Thyroid gland (tissue), 4 donors: ENCODE measurements around the gene POLR3E. TPM values are rescaled to one million over a fixed set of nuclear protein-coding genes. Genes with fewer than 3 reads are reported as not detected.

Experiments
- DNase-seq, 2 donors: peaks; one replicate each; pipeline ENCODE4 v3.0.0-alpha.2; 2019
- H3K27ac ChIP-seq, 3 donors: fragments of 200-600 bp; sonication (generic); 1 replicate in 2 of 3; 2 replicates in 1 of 3; pipeline ENCODE4 v1.5.1; 2016 to 2019; ENCODE audit warnings: mild to moderate bottlenecking in 1 of 3, moderate library complexity in 1 of 3
- H3K27me3 ChIP-seq: fragments of 200-600 bp; sonication (generic); one replicate; pipeline ENCODE4 v1.5.1; 2019
- H3K36me3 ChIP-seq, 2 donors: fragments of 200-600 bp; sonication (generic); one replicate each; pipeline ENCODE4 v1.5.1; 2016 to 2019
- H3K4me1 ChIP-seq, 2 donors: fragments of 200-600 bp; sonication (generic); one replicate each; pipeline ENCODE4 v1.5.1; 2017 to 2019
- H3K4me3 ChIP-seq, 3 donors: fragments of 200-600 bp; sonication (generic); replicated peaks in 1 of 3; 1 replicate in 2 of 3; 2 replicates in 1 of 3; pipeline ENCODE4 v1.5.1; 2016; ENCODE audit warnings: mild to moderate bottlenecking in 1 of 3
- H3K9me3 ChIP-seq: fragments of 200-600 bp; sonication (generic); one replicate; pipeline ENCODE4 v1.5.1; 2017
- CTCF ChIP-seq, 6 experiments: fragments of 200-600 bp in 3 of 6; fragments of 450-650 bp in 3 of 6; sonication (generic) in 3 of 6; IDR thresholded peaks; one replicate each; pipeline ENCODE4 v1.5.1; 2016 to 2019; ENCODE audit warnings: antibody characterized with exemption in 6 of 6, mild to moderate bottlenecking in 2 of 6, inconsistent platforms in 1 of 6, moderate library complexity in 1 of 6
- POLR2A ChIP-seq, 2 donors: fragments of 450-650 bp; IDR thresholded peaks; one replicate each; pipeline ENCODE4 v1.6.1; 2017; ENCODE audit warnings: antibody characterized with exemption in 2 of 2, mild to moderate bottlenecking in 2 of 2, moderate library complexity in 1 of 2
- WGBS, 2 donors: methylation state at CpG; one replicate each; pipeline ENCODE4 v1.1.5; 2017; 5-methylcytosine and 5-hydroxymethylcytosine counted together
- intact Hi-C: fragments of 100-400 bp; cut with DNase I; formaldehyde crosslinking; loops from one replicate; pipeline ENCODE4 v1.15.1; 2023
- total RNA-seq, 4 donors: library from RNA; depleted of rRNA; stranded (reverse); fragments of >200 nt; gene quantifications; one replicate each; pipeline ENCODE4 v1.2.3, GENCODE V29; 2016

The POLR3E gene
- total RNA-seq, 4 donors from 2014 or later, result 66.7 to 115 (median 82.8) TPM

- Histone ChIP-seq H3K4me1 (peaks cover 32 to 33% of the 10 kb centered on the region in 2 donors), H3K9me3 (no peaks in the 10 kb centered on the region), H3K4me3 (peak within 1 kb of the TSS; percentile 48 to 93 (median 85)), H3K27me3 (no peaks in the 10 kb centered on the region), H3K36me3 (no peaks in the 10 kb centered on the region), H3K27ac (peak within 1 kb of the TSS; percentile 89 to 95 (median 91))
- WGBS, 2 donors, result 0% methylated on average over 34 to 36 of the region's 96 CpGs
- intact Hi-C loops, result no loop called here
- DNase-seq, result peak; percentile 99
- TF ChIP-seq POLR2A (IDR thresholded peaks at IDR 0.05) (peak; percentile 75 to 99), CTCF (IDR thresholded peaks at IDR 0.05) (peak in 1 of 6 experiments; percentile 8)
Observed at GRCh38 chr16:22374311-22375116, 77.3 kb downstream of the POLR3E start, which contains the start of gene CDR2. TSS of gene CDR2 (minus strand) at chr16:22374619. CDS start at chr16:22374309, 310 bp downstream.

GRCh38 chr16:22375117-22375962, 78.1 kb downstream of the POLR3E start:
- 43 to 44% methylated on average over 23 to 24 of the region's 28 CpGs for WGBS, 2 donors
- TF ChIP-seq POLR2A (IDR thresholded peaks at IDR 0.05), result no peak
- TF ChIP-seq CTCF (IDR thresholded peaks at IDR 0.05), result no peak
- Histone ChIP-seq H3K27me3 (no peaks in the 10 kb centered on the region), H3K36me3 (no peaks in the 10 kb centered on the region), H3K9me3 (no peaks in the 10 kb centered on the region), H3K4me1 (peaks cover 26 to 30% of the 10 kb centered on the region in 2 donors), H3K27ac (peak overlapping the region; percentile 66 to 95 (median 91)), H3K4me3 (peak overlapping the region; percentile 9 to 85 (median 18))
- intact Hi-C loops, result no loop called here
- peak; percentile 38 to 40 for DNase-seq

- no peak for TF ChIP-seq POLR2A (IDR thresholded peaks at IDR 0.05)
- TF ChIP-seq CTCF (IDR thresholded peaks at IDR 0.05), result no peak
- Histone ChIP-seq H3K9me3 (no peaks in the 10 kb centered on the region), H3K27ac (peak overlapping the region in 1 of 3 donors; percentile 91), H3K4me3 (no peak overlapping the region), H3K36me3 (no peaks in the 10 kb centered on the region), H3K27me3 (no peaks in the 10 kb centered on the region), H3K4me1 (peaks cover 19 to 30% of the 10 kb centered on the region in 2 donors)
- intact Hi-C loops, result no loop called here
- DNase-seq, result no peak
- 87 to 92% methylated on average over 8 of the region's 8 CpGs for WGBS, 2 donors
Observed at GRCh38 chr16:22375963-22376640, 78.9 kb downstream of the POLR3E start.

- intact Hi-C loops, result no loop called here
- H3K4me1 ChIP-seq, result peaks cover 0 to 26% of the 10 kb centered on the region in 2 donors
Observed at GRCh38 chr16:22379656-22380055, 82.4 kb downstream of the POLR3E start.

More at GRCh38 chr16:22379656-22380055, 82.4 kb downstream of the POLR3E start:
- DNase-seq, result no peak
- H3K27ac ChIP-seq, result peak overlapping the region in 1 of 3 donors; percentile 16
- no peaks in the 10 kb centered on the region for H3K36me3 ChIP-seq
- TF ChIP-seq CTCF (IDR thresholded peaks at IDR 0.05), result no peak
- TF ChIP-seq POLR2A (IDR thresholded peaks at IDR 0.05), result no peak
- 97 to 98% methylated on average over 7 of the region's 7 CpGs for WGBS, 2 donors
- no peaks in the 10 kb centered on the region for H3K9me3 ChIP-seq
- no peaks in the 10 kb centered on the region for H3K27me3 ChIP-seq
- no peak overlapping the region for H3K4me3 ChIP-seq
